ENCODE results near the gene GPR31.
"Not testable (repeated sequence)": the region's sequence is repeated elsewhere in the genome, so short reads cannot be mapped to it uniquely, and the experiment has no call there.

DNA sequence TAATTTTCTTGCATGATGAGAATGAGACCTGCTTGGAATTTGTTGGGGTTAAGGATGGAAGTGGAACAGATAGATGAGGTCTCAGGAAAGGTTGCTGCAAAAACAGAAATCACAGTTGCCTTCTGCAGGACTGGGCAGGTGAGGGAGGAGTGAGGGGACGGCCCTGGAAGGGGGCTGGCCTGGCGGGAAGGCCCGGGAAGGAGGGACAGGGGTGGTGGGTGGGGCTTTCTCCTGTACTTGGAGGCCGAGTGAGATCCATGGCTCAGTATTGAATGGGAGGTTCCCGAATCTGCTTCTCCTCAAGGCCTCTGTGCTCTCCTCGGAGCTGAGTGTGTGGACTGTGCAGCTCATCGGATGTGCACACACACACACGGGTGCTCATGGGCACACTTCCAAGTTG lies 44.8 kb upstream of the GPR31 start:
- TF ChIP-seq, protein P1, sequence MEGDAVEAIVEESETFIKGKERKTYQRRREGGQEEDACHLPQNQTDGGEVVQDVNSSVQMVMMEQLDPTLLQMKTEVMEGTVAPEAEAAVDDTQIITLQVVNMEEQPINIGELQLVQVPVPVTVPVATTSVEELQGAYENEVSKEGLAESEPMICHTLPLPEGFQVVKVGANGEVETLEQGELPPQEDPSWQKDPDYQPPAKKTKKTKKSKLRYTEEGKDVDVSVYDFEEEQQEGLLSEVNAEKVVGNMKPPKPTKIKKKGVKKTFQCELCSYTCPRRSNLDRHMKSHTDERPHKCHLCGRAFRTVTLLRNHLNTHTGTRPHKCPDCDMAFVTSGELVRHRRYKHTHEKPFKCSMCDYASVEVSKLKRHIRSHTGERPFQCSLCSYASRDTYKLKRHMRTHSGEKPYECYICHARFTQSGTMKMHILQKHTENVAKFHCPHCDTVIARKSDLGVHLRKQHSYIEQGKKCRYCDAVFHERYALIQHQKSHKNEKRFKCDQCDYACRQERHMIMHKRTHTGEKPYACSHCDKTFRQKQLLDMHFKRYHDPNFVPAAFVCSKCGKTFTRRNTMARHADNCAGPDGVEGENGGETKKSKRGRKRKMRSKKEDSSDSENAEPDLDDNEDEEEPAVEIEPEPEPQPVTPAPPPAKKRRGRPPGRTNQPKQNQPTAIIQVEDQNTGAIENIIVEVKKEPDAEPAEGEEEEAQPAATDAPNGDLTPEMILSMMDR (IDR thresholded peaks at IDR 0.05), result not testable (repeated sequence)
- TF ChIP-seq POLR2A (IDR thresholded peaks at IDR 0.05), result not testable (repeated sequence)

Data from suprapubic skin (tissue), 3 donors.